Glomerular endothelial cell (primary cell): ENCODE measurements around the gene STARD9. TPM values are rescaled to one million over a fixed set of nuclear protein-coding genes. Genes with fewer than 3 reads are reported as not detected.

Source experiments
- DNase-seq: peaks from one replicate; pipeline ENCODE4 v3.0.0-alpha.2; 2011; ENCODE audit warnings: low read depth, low spot score; ENCODE audit errors: extremely low read depth
- total RNA-seq: library from RNA; depleted of rRNA; stranded (reverse); fragments of >200 nt; gene quantifications from 2 replicates; pipeline ENCODE4 v1.2.3, GENCODE V29; 2015

STARD9 gene
- total RNA-seq, 1 donor from 2014 or later = 18.2 TPM

DNA sequence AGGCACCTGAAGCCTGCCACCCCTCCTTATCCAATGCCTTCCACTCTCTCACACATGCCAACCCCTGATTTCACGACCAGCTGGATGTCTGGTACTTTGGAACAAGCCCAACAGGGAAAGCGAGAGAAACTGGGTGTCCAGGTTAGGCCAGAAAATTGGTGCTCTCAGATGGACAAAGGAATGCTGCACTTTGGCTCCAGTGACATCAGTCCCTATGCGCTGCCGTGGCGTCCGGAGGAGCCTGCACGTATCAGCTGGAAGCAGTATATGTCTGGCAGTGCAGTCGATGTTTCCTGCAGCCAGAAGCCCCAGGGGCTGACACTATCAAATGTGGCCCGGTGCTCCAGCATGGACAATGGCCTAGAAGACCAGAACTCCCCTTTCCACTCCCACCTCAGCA is 116.4 kb downstream of the STARD9 start:
- no peak for DNase-seq

GRCh38 chr15:42692536-42692935 is 117.1 kb downstream of the STARD9 start:
- DNase-seq = no peak

DNA sequence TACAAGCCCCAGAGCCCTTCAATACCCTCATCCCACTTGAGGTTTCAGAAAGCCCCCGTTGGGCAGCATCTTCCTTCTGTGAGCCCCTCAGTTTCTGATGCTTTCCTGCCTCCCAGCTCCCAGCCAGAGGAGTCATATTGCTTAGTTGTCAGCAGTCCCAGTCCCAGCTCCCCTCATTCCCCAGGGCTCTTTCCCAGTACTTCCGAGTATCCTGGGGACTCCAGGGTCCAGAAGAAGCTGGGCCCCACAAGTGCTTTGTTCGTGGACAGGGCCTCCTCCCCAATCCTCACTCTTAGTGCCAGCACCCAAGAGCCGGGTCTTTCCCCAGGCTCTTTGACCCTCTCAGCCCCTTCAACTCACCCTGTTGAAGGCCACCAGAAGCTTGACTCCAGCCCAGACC is 117.6 kb downstream of the STARD9 start:
- no peak for DNase-seq

- DNase-seq = no peak
Observed at GRCh38 chr15:42693496-42693895, 118.1 kb downstream of the STARD9 start.

DNA sequence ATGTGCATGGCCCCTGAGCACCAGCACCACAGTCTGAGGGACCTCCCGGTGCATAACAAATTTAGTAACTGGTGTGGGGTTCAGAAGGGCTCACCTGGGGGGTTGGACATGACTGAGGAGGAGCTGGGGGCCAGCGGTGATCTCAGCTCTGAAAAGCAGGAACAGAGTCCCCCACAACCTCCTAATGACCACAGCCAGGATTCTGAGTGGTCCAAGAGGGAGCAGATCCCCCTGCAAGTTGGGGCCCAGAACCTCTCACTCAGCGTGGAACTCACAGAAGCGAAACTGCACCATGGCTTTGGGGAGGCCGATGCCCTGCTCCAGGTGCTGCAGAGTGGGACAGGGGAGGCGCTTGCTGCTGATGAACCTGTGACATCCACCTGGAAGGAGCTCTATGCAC is 118.5 kb downstream of the STARD9 start:
- DNase-seq = no peak

- no peak for DNase-seq
Observed at GRCh38 chr15:42694398-42694797, 119.0 kb downstream of the STARD9 start.

DNA sequence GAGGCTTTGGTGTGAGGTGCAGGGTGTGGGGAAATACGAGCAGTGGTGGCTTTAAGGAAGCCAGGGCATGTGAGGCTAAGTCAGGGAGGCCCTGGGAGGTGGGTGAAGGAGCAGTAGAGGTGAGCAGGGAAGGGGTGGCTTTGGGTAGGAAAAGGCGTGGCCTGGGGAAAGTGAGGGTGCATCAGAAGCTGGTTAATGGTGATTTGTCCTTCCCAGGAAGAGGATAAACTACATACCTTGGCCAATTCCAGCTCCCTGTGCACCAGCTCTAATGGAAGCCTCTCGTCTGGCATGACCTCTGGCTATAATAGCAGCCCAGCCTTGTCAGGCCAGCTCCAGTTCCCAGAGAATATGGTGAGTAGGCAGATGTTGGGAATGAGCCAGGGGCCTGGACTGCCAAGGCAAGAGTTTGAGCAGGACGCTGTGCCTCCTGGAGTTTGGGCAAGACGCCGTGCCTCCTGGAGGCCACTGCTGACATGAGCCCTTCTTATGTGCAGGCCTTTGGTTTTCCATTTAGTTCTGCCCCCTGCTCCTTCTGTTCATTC is 120.2 kb downstream of the STARD9 start:
- no peak for DNase-seq

DNA sequence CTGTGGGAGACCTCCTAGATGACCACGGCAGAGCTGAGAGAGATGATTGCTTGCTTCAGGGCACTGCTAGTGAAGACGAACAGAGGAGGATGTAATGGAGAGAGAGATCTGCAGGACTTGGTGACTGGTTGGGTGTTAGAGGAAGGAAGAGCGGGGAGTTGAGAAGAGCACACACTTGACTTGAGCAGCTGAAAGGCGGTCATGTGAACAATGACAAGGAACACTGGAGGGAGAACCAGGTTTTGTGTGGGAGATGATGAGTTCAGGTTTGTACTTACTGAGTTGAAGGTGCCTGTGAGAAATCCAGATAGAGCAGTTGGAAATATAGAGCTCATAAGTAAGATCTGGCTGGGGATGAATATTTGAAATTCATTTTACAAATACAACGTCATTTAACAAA is 121.2 kb downstream of the STARD9 start:
- no peak for DNase-seq

- peak; percentile 58 for DNase-seq
Observed at GRCh38 chr15:42704492-42704926, 129.1 kb downstream of the STARD9 start.

DNA sequence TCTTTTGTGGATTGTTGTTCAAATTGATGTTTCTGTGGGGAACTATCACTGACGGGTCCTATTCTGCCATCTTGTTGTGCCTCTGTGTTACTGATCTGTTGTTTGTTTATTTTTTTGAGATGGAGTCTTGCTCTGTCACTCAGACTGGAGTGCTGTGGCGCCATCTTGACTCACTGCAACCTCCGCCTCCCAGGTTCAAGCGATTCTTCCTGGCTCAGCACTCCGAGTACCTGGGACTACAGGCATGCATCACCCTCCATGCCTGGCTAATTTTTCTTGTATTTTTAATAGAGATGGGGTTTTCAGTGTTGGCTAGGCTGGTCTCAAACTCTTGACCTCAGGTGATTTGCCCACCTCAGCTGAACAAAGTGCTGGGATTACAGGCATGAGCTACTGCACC is 129.9 kb downstream of the STARD9 start:
- no peak for DNase-seq

GRCh38 chr15:42707068-42707467 is 131.7 kb downstream of the STARD9 start:
- no peak for DNase-seq

- DNase-seq = peak; percentile 25
Observed at GRCh38 chr15:42707873-42708544, 132.6 kb downstream of the STARD9 start.

GRCh38 chr15:42710662-42711061 is 135.3 kb downstream of the STARD9 start:
- no peak for DNase-seq

DNA sequence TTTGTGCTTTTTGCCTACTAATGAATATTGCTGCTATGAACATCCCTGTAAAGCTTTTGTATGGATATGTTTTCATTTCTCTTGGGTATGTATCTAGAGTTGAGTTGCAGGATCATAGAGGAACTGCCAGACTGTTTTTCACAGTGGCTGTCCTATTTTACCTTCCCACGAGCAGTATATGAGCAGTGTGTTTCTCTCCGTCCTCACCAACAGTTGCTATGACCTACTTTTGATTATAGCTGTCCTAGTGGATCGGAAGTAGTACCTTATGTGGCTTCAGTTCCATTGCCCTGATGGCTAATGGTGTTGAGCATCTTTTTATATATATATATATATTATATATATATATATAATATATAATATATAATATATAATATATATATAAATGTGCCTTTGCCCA is 136.3 kb downstream of the STARD9 start:
- no peak for DNase-seq

DNA sequence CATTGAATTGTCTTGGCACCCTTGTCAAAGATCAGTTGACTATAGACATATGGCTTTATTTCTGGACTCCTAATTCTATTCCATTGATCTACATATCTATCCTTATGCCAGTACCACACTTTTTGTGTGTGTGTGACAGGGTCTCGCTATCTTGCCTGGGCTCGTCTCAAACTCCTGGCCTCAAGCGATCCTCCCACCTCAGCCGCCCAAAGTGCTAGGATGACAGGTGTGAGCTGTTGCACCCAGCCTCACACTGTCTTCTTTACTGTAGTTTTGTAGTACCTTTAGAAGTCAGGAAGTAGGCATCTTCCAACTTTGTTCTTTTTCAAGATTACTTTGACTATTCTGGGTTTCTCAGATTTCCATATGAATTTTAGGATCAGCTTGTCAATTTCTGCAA is 137.2 kb downstream of the STARD9 start:
- no peak for DNase-seq

GRCh38 chr15:42716125-42716524 is 140.7 kb downstream of the STARD9 start:
- DNase-seq = no peak

DNA sequence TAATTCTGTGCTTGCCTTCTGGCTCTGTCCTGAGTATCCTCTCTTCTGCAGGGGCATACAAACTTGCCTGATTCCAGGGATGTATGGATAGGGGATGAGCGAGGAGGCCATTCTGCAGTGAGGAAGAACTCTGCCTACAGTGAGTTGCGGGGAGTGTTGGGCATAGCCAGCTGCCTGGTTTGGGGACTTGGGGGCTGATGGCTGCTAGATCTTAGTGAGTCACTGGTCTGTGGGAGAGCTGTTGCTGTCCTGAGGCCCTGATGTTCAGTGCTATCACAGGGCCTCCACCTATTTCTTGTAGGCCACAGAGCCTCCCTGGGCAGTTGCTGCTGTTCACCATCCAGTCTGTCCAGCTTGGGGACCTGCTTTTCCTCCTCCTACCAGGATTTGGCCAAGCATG is 141.2 kb downstream of the STARD9 start:
- DNase-seq = no peak

- no peak for DNase-seq
Observed at GRCh38 chr15:42719043-42719442, 143.6 kb downstream of the STARD9 start.

DNA sequence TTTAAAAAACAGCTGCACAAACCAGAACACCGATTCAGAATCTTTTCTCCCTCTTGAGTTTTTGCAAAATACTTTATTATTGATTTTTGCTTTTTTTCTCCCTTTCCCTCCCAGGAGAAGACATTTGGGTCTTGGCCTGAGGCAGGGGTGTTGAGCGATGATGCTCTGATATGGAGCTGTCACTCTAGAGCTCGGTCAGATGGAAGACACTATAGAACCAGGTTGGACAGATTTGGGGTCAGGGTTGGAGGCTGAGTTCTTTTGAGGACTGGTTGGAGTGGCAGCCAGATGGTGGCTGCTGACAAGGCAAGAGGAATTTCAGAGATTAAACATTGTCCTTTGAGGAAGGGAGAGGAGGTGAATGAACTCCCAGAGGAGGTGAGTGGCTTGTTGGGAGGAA is 144.7 kb downstream of the STARD9 start:
- DNase-seq = no peak

GRCh38 chr15:42721016-42721415 is 145.6 kb downstream of the STARD9 start:
- no peak for DNase-seq

GRCh38 chr15:42721916-42722315 is 146.5 kb downstream of the STARD9 start:
- DNase-seq = no peak

GRCh38 chr15:42723068-42723467 is 147.7 kb downstream of the STARD9 start:
- no peak for DNase-seq

DNA sequence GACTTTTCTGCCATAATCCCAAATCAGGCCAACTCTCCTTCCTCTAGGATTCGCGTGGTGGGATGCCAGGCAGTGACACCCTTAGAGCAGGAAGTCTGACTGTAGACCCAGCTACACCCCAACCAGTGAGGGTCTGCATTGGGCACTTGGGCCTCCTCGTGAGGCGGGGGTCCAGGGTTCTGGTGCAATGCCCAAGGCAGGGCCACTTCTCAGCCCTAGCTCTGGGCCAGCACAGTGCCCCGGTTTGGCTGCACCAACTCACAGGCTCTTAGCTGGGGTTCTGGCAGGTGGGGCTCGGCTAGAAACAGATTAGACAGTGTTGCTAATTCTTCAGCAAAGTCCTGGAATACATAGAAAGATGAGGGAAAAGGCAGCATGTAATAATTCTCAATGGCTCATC is 148.9 kb downstream of the STARD9 start:
- DNase-seq = no peak
